CD14-positive monocyte (primary cell): ENCODE results near the gene CA6. TPM values are rescaled to one million over a fixed set of nuclear protein-coding genes. Genes with fewer than 3 reads are reported as not detected.
A peak's percentile ranks its signal among the peaks of the same experiment; 100 is the strongest.

ENCODE experiments used
- DNase-seq, 3 donors: peaks; one replicate each; pipeline ENCODE4 v3.0.0-alpha.2; 2011 to 2022
- H2AFZ ChIP-seq: 2 replicates; pipeline ENCODE4 v1.6.0; 2012; ENCODE audit warnings: mild to moderate bottlenecking, low read depth, low read length, inconsistent platforms; ENCODE audit not compliant: insufficient read depth, poor library complexity, severe bottlenecking
- H3K27ac ChIP-seq, 2 donors: 1 replicate in 1 of 2; 2 replicates in 1 of 2; pipeline ENCODE4 v1.5.1; 2012 to 2013; ENCODE audit warnings: low read length in 2 of 2, control low read depth in 1 of 2, inconsistent platforms in 1 of 2, low read depth in 1 of 2, mild to moderate bottlenecking in 1 of 2
- H3K27me3 ChIP-seq, 2 donors: one replicate each; pipeline versions ENCODE4 v1.6.0 to v1.6.1; 2011 to 2013; ENCODE audit warnings: low read length in 2 of 2; ENCODE audit not compliant: control insufficient read depth in 2 of 2, insufficient read depth in 2 of 2
- H3K36me3 ChIP-seq, 2 donors: replicated peaks in 1 of 2; 1 replicate in 1 of 2; 2 replicates in 1 of 2; pipeline versions ENCODE4 v1.5.1 to v1.6.1; 2012 to 2013; ENCODE audit warnings: low read length in 2 of 2, control low read depth in 1 of 2, inconsistent platforms in 1 of 2, mild to moderate bottlenecking in 1 of 2; ENCODE audit not compliant: insufficient read depth in 2 of 2, control insufficient read depth in 1 of 2
- H3K4me1 ChIP-seq, 2 donors: 1 replicate in 1 of 2; 2 replicates in 1 of 2; pipeline versions ENCODE4 v1.5.1 to v1.6.1; 2012 to 2013; ENCODE audit warnings: low read length in 2 of 2, control low read depth in 1 of 2, inconsistent platforms in 1 of 2, mild to moderate bottlenecking in 1 of 2, moderate library complexity in 1 of 2; ENCODE audit not compliant: insufficient read depth in 2 of 2, control insufficient read depth in 1 of 2
- H3K4me2 ChIP-seq: replicated peaks from 2 replicates; pipeline ENCODE3; 2012; ENCODE audit warnings: low read length, moderate library complexity, mild to moderate bottlenecking; ENCODE audit not compliant: poor library complexity, severe bottlenecking; ENCODE audit errors: extremely low read depth
- H3K4me3 ChIP-seq, 3 experiments: fragments of 200-600 bp in 1 of 3; sonication (generic) in 1 of 3; replicated peaks in 1 of 3; 1 replicate in 2 of 3; 2 replicates in 1 of 3; pipeline ENCODE4 v1.5.1; 2011 to 2013; ENCODE audit warnings: low read length in 3 of 3, mild to moderate bottlenecking in 3 of 3, control low read depth in 2 of 3, low read depth in 2 of 3, inconsistent platforms in 1 of 3, moderate library complexity in 1 of 3
- H3K79me2 ChIP-seq: 2 replicates; pipeline ENCODE4 v1.6.0; 2012; ENCODE audit warnings: mild to moderate bottlenecking, control low read depth, inconsistent platforms, low read length, moderate library complexity; ENCODE audit not compliant: insufficient read depth
- H3K9ac ChIP-seq: 2 replicates; pipeline ENCODE4 v1.6.0; 2017; ENCODE audit warnings: low read length, mild to moderate bottlenecking; ENCODE audit not compliant: insufficient read depth, poor library complexity, severe bottlenecking
- H3K9me3 ChIP-seq, 2 donors: replicated peaks in 1 of 2; 1 replicate in 1 of 2; 2 replicates in 1 of 2; pipeline versions ENCODE4 v1.5.1 to v1.6.1; 2012 to 2013; ENCODE audit warnings: low read length in 2 of 2, control low read depth in 1 of 2; ENCODE audit not compliant: control insufficient read depth in 1 of 2, insufficient read depth in 1 of 2
- H4K20me1 ChIP-seq: 2 replicates; pipeline ENCODE4 v1.6.0; 2012; ENCODE audit warnings: mild to moderate bottlenecking, low read length, control low read depth, moderate library complexity; ENCODE audit not compliant: insufficient read depth
- H3K27ac Mint-ChIP-seq, 7 donors: one replicate each; pipeline ENCODE4 v1.8.0; 2020; ENCODE audit warnings: mild to moderate bottlenecking in 7 of 7, mixed read lengths in 7 of 7, moderate library complexity in 6 of 7, inconsistent platforms in 2 of 7
- H3K27me3 Mint-ChIP-seq, 3 donors: one replicate each; pipeline ENCODE4 v1.8.0; 2021 to 2022; ENCODE audit warnings: low read depth in 3 of 3, mild to moderate bottlenecking in 3 of 3, mixed read lengths in 3 of 3, moderate library complexity in 3 of 3, inconsistent platforms in 1 of 3
- H3K36me3 Mint-ChIP-seq, 2 donors: one replicate each; pipeline ENCODE4 v1.8.0; 2020; ENCODE audit warnings: mixed read lengths in 2 of 2, inconsistent platforms in 1 of 2, mild to moderate bottlenecking in 1 of 2
- H3K4me1 Mint-ChIP-seq: one replicate; pipeline ENCODE4 v1.8.0; 2020; ENCODE audit warnings: mild to moderate bottlenecking, mixed read lengths
- H3K4me3 Mint-ChIP-seq, 2 donors: one replicate each; pipeline ENCODE4 v1.8.0; 2020; ENCODE audit warnings: mild to moderate bottlenecking in 2 of 2, mixed read lengths in 2 of 2, moderate library complexity in 1 of 2
- H3K9me3 Mint-ChIP-seq, 7 donors: one replicate each; pipeline ENCODE4 v1.8.0; 2020 to 2022; ENCODE audit warnings: mixed read lengths in 7 of 7, mild to moderate bottlenecking in 6 of 7, moderate library complexity in 6 of 7, inconsistent platforms in 2 of 7
- WGBS: methylation state at CpG from one replicate; pipeline ENCODE4 v1.1.5; 2013; ENCODE audit warnings: missing lambda C conversion rate; ENCODE audit not compliant: insufficient coverage; 5-methylcytosine and 5-hydroxymethylcytosine counted together
- intact Hi-C, 2 donors: fragments of 100-400 bp; cut with micrococcal nuclease; formaldehyde crosslinking; loops; one replicate each; pipeline versions ENCODE4 v1.15.0 to v1.15.1; 2023
- polyA plus RNA-seq, 3 donors: library from polyadenylated mRNA; depleted of rRNA in 1 of 3; unstranded in 2 of 3; stranded (reverse) in 1 of 3; fragments of 300-500 nt in 2 of 3; fragments of >200 nt in 1 of 3; fragmentation: Illumina TruSeq in 2 of 3; gene quantifications; 1 replicate in 2 of 3; 2 replicates in 1 of 3; pipeline ENCODE4 v1.2.3, GENCODE V29; 2012 to 2021
- TF ChIP-seq, protein P1 (sequence below): fragments of 200-600 bp; IDR thresholded peaks from one replicate; pipeline ENCODE4 v1.8.0; 2022; ENCODE audit warnings: antibody characterized with exemption, mild to moderate bottlenecking

Gene CA6
- polyA plus RNA-seq, 3 donors: not detected

DNA sequence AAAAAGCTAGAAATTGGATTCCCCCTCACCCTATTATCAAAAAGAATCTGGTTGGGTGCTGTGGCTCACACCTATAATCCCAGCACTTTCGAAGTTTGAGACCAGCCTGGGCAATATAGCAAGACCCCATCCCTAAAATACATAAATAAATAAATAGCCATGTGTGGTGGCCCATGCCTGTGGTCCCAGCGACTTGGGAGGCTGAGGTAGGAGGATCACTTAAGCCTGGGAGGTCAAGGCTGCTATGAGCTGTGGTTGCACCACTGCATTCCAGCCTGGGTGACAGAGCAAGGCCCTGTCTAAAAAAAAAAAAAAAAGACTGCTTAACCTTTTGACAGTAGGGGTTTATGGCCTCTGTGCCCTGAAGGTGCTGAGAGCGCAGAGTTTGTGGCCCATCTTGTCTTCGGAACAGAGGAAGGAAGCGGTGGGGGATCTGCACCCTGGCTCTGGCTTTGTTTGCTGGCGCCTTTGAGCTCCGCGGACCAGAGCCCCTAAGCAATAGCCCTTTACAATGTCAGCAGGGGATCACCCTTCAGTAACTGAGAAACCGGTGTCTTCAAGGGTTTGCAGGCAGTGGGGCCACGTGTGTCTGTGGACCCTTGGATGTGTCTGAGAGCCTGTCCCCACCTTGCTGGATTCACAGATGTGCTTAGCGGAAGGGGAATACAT is 58.5 kb downstream of the CA6 start:
- no peak overlapping the region for H3K9ac ChIP-seq
- no peaks in the 10 kb centered on the region for H3K36me3 ChIP-seq
- no peaks in the 10 kb centered on the region for H3K79me2 ChIP-seq
- H4K20me1 ChIP-seq: no peaks in the 10 kb centered on the region
- H3K4me2 ChIP-seq: no peak overlapping the region
- no peaks in the 10 kb centered on the region for H3K27me3 ChIP-seq
- DNase-seq: no peak
- H3K4me3 Mint-ChIP-seq: peak overlapping the region in 1 of 2 donors; percentile 33
- H3K4me3 ChIP-seq: no peak overlapping the region
- H3K4me1 ChIP-seq: peaks cover 22 to 28% of the 10 kb centered on the region in 2 donors
- TF ChIP-seq, protein P1, sequence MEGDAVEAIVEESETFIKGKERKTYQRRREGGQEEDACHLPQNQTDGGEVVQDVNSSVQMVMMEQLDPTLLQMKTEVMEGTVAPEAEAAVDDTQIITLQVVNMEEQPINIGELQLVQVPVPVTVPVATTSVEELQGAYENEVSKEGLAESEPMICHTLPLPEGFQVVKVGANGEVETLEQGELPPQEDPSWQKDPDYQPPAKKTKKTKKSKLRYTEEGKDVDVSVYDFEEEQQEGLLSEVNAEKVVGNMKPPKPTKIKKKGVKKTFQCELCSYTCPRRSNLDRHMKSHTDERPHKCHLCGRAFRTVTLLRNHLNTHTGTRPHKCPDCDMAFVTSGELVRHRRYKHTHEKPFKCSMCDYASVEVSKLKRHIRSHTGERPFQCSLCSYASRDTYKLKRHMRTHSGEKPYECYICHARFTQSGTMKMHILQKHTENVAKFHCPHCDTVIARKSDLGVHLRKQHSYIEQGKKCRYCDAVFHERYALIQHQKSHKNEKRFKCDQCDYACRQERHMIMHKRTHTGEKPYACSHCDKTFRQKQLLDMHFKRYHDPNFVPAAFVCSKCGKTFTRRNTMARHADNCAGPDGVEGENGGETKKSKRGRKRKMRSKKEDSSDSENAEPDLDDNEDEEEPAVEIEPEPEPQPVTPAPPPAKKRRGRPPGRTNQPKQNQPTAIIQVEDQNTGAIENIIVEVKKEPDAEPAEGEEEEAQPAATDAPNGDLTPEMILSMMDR: no peak
- intact Hi-C loops: no loop called here
- H3K36me3 Mint-ChIP-seq: no peaks in the 10 kb centered on the region
- H2AFZ ChIP-seq: no peak overlapping the region
- no peaks in the 10 kb centered on the region for H3K9me3 ChIP-seq
- H3K27me3 Mint-ChIP-seq: peaks cover 2 to 6% (median 6%) of the 10 kb centered on the region in 3 donors
- WGBS: 44% methylated on average over 6 of the region's 11 CpGs
- no peaks in the 10 kb centered on the region for H3K9me3 Mint-ChIP-seq
- H3K27ac Mint-ChIP-seq: no peak overlapping the region
- no peak overlapping the region for H3K27ac ChIP-seq
- H3K4me1 Mint-ChIP-seq: peaks cover 29% of the 10 kb centered on the region

GRCh38 chr1:9004700-9005394 is 59.2 kb downstream of the CA6 start:
- H3K79me2 ChIP-seq: no peaks in the 10 kb centered on the region
- H3K4me3 ChIP-seq: no peak overlapping the region
- H3K27me3 Mint-ChIP-seq: peaks cover 2 to 9% (median 6%) of the 10 kb centered on the region in 3 donors
- WGBS: 46% methylated on average over 17 of the region's 22 CpGs
- H3K36me3 Mint-ChIP-seq: no peaks in the 10 kb centered on the region
- H3K9me3 ChIP-seq: no peaks in the 10 kb centered on the region
- peak overlapping the region; percentile 38 for H2AFZ ChIP-seq
- no peak overlapping the region for H3K9ac ChIP-seq
- peak; percentile 64 to 72 (median 69) for DNase-seq
- H3K4me3 Mint-ChIP-seq: peak overlapping the region in 1 of 2 donors; percentile 59
- H3K27ac Mint-ChIP-seq: no peak overlapping the region
- peaks cover 22 to 30% of the 10 kb centered on the region in 2 donors for H3K4me1 ChIP-seq
- H4K20me1 ChIP-seq: no peaks in the 10 kb centered on the region
- no peaks in the 10 kb centered on the region for H3K27me3 ChIP-seq
- TF ChIP-seq, protein P1: peak; percentile 96
- H3K4me2 ChIP-seq: peak overlapping the region; percentile 12
- intact Hi-C loops: no loop called here
- H3K9me3 Mint-ChIP-seq: no peaks in the 10 kb centered on the region
- H3K4me1 Mint-ChIP-seq: peaks cover 32% of the 10 kb centered on the region
- H3K27ac ChIP-seq: no peak overlapping the region
- H3K36me3 ChIP-seq: no peaks in the 10 kb centered on the region
